IMR-90 (cell line): ENCODE data around the gene TMEM33.

Experiments
- BHLHE40 ChIP-seq: fragments of 150-350 bp; IDR thresholded peaks from 2 replicates; pipeline ENCODE4 v1.6.1; 2016; ENCODE audit warnings: mild to moderate bottlenecking, low read depth, low read length
- CEBPB ChIP-seq: IDR thresholded peaks from 2 replicates; pipeline ENCODE4 v1.6.1; 2012; ENCODE audit warnings: low read depth, low read length, improper control_type of control experiment
- CHD1 ChIP-seq: IDR thresholded peaks from 2 replicates; pipeline ENCODE4 v1.6.1; 2012; ENCODE audit warnings: low read depth, low read length, improper control_type of control experiment
- CTCF ChIP-seq: conservative IDR thresholded peaks from 2 replicates; pipeline ENCODE4 v1.5.1; 2012; ENCODE audit warnings: mild to moderate bottlenecking, low read depth, low read length, improper control_type of control experiment
- MAFK ChIP-seq: IDR thresholded peaks from 2 replicates; pipeline ENCODE4 v1.6.1; 2012; ENCODE audit warnings: low read depth, low read length, improper control_type of control experiment
- MXI1 ChIP-seq: IDR thresholded peaks from 2 replicates; pipeline ENCODE4 v1.6.1; 2012; ENCODE audit warnings: low read depth, mild to moderate bottlenecking, low read length, moderate library complexity, borderline replicate concordance
- NFE2L2 ChIP-seq: fragments of 150-350 bp; IDR thresholded peaks from 2 replicates; pipeline ENCODE4 v1.6.1; 2016; ENCODE audit warnings: low read depth, mild to moderate bottlenecking, low read length
- POLR2A ChIP-seq: IDR thresholded peaks from 2 replicates; pipeline ENCODE4 v1.6.1; 2012; ENCODE audit warnings: mild to moderate bottlenecking, low read depth, low read length
- RAD21 ChIP-seq: IDR thresholded peaks from 2 replicates; pipeline ENCODE4 v1.6.1; 2012; ENCODE audit warnings: low read length, improper control_type of control experiment
- RCOR1 ChIP-seq: IDR thresholded peaks from 2 replicates; pipeline ENCODE4 v1.6.1; 2012; ENCODE audit warnings: mild to moderate bottlenecking, low read length, improper control_type of control experiment; ENCODE audit not compliant: insufficient replicate concordance
- RFX5 ChIP-seq: IDR thresholded peaks from 2 replicates; pipeline ENCODE4 v1.8.0; 2012; ENCODE audit warnings: low read depth, mild to moderate bottlenecking, low read length, moderate library complexity

DNA sequence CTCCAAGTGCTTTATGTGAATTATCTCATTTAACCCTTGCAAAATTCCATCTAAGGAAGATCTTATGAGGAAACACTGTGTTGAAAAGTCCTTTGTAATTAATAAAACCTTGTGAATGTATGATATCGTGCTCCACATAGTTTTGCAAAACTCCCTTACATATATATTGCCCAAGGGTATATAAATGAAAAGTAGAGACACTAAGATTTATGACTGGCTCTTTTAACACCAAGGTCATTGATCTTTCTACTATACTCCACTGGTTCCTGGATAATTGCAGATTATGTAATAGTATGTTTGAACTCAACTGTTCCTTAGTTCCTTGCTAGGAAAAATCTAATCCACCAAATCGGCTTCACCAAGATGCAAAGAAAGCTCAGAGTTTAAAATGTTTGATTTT lies 48.0 kb upstream of the TMEM33 start:
- TF ChIP-seq CTCF = no peak
- TF ChIP-seq MXI1 = no peak
- no peak for TF ChIP-seq RAD21
- TF ChIP-seq POLR2A = no peak
- TF ChIP-seq CEBPB = no peak
- TF ChIP-seq NFE2L2 = no peak
- no peak for TF ChIP-seq RCOR1
- no peak for TF ChIP-seq BHLHE40
- TF ChIP-seq CHD1 = no peak
- TF ChIP-seq RFX5 = no peak
- no peak for TF ChIP-seq MAFK
